Left cardiac atrium (tissue), 4 donors: Measurements from ENCODE around the gene MBD3L3. TPM values are rescaled to one million over a fixed set of nuclear protein-coding genes. Genes with fewer than 3 reads are reported as not detected.
"Not testable (repeated sequence)": the region's sequence is repeated elsewhere in the genome, so short reads cannot be mapped to it uniquely, and the experiment has no call there.

Experiments
- ATAC-seq, 2 donors: fragments of 200-7000 bp; cut with Tn5 transposase; one replicate each; pipeline ENCODE4 v1.9.1; 2020; ENCODE audit warnings: mild to moderate bottlenecking in 2 of 2, moderate library complexity in 2 of 2
- DNase-seq: peaks from one replicate; pipeline ENCODE4 v3.0.0-alpha.2; 2020
- intact Hi-C, 2 donors: fragments of 100-400 bp; cut with DNase I; formaldehyde crosslinking; loops; one replicate each; pipeline versions ENCODE4 v1.14.1 to v1.15.1; 2022 to 2023
- long read RNA-seq: library from polyadenylated mRNA; unstranded; transcript quantifications from one replicate; pipeline ENCODE4 v2.0.0, GENCODE V29; 2021
- total RNA-seq, 2 donors: library from RNA; stranded (reverse); fragmentation: NEBNext Ultra II Directional; extraction: Animal tissue kit (Norgen Biotek cat#: 25700); gene quantifications; one replicate each; pipeline ENCODE4 v1.2.1, GENCODE V29; 2021
- donor health status: DM: no; HTN: yes; CAD: no.
- donor health status: DM: no; HTN: yes; CAD: no; lungs with severe emphysema.
- donor health status: DM: yes; HTN: yes; CAD: no.
- donor health status: Dilated cardiomyopathy.

Gene MBD3L3
- not detected for total RNA-seq
- long read RNA-seq, result 0 reads

DNA sequence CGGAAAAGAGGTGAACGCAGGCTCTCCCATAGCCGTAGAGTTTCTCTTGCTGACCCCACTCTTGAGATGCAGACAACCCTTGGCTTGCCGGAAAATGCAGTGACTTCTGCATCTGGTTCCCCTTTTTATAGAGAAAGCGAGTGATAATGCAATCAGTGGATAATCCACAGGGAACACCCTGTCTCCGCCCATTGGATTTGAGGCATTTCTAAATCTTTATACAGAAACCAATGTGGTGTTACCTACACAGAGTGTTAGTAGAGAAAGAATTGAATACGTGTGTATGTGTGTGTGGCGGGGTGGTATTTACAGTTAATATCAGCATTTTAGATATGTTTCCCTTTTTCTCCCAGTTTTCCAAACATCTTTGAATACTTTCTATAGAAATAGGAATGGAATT, at the start of gene MBD3L3:
TSS of gene MBD3L3 (minus strand) at position 101 of the 400 bp plus-strand sequence. CDS start at position 30, 71 bp downstream.
- ATAC-seq, intact Hi-C loops, DNase-seq: not testable (repeated sequence)

DNA sequence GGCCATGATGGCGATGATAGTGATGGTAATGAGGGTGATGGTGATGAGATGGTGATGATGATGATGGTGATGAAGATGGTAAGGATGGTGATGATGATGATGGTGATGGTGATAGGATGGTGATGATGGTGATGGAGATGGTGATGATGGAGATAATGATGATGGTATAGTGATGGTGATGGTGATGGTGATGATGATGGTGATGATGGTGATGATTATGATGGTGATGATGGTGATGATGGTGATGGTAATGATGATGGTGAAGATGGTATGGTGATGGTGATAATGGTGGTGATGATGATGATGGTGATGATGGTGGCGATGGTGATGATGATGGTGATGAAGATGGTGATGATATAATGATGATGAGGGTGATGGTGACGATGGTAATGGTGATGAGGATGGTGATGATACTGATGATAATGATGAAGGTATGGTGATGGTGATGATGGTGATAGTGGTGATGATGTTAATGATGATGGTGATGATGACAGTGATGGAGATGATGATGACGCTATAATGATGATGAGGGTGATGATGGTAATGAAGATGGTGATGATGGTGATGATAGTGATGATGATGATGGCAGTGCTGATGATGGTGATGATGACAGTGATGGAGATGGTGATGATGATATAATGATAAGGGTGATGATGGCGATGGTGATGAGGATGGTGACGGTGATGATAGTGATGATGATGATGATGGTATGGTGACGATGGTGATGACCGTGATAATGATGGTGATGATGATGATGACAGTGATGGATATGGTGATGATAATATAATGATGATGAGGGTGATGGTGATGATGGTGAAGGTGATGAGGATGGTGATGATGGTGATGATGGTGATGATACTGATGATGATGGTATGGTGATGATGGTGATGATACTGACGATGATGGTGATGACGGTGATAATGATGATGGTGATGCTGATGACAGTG, 48.5 kb upstream of the MBD3L3 start:
- intact Hi-C loops, result loop anchor here in 1 of 2 donors (10.0 kb wide), 1 partner anchor 698 kb away; no protein-coding TSS in a partner anchor
- no peak for DNase-seq
- no peak for ATAC-seq

DNA sequence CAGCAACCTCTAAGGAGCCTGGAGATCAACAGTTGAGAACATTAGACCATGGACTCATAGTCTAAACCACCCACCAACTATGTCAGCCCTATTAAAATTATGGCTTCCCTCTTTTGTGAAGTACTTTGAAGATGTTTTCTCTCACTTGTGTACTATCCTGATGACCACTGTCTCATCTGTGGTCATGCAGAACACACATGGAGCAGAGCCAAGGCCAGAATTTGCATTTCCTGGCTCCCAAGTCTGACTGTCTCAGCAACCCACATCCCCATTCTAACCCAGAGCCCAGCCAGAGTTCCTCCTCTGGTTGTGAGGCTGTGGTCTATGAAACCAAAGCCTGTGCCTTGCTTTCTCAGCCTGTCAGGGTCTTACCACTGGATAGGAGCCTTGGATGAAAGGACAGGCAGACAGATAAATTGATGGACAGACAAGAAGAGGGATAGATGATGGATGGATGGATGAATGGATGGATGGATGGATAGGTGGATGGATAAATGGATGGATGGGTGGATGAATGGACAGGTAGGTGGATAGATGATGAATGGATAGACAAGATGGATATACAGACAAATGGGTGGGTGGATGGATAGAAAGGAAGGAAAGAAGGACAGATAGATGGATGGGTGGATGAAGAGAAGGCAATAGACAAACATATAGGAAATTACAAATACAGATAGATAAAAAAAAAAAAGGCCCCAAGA, 46.4 kb upstream of the MBD3L3 start:
- DNase-seq (no peak), ATAC-seq (peak in 1 of 2 donors; percentile 21)
- intact Hi-C loops, result loop anchor here in 1 of 2 donors (10.0 kb wide), 1 partner anchor 700 kb away; no protein-coding TSS in a partner anchor

DNA sequence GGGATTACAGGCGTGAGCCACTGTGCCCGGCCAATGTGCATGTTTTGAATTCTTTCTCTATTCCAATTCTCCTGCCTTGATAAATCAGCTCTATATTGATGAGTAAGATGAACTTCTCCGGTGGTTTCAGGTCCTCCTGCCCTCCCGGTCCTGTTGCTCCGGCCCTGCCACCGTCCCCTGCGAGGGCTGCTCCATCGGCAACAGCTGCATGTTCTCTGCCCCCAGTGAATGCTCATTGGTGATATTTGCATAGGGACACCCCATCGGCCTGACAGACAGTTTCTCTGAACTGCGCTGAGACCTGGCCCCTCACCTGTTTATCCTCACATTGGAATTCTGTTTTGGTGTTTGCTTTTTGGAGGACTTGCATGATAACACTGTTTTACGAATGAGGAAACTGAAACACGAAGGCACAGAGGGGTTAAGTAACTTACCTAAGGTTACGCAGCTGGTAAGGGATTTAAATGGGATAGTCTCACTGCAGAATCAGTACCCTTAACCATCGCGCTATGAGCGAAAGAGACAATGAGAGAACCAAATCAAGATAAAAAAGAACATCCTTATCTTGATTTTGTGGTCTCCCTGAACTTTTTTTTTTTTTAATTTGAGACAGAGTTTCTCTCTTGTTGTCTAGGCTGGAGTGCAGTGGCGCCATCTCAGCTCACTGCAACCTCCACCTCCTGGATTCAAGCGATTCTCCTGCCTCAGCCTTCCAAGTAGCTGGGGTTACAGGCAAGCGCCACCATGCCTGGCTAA, 43.2 kb upstream of the MBD3L3 start:
- ATAC-seq, result no peak
- DNase-seq, result no peak
- intact Hi-C loops, result loop anchor here in 1 of 2 donors (2.0 to 10.0 kb wide), 2 partner anchors 239 to 703 kb away; no protein-coding TSS in a partner anchor

DNA sequence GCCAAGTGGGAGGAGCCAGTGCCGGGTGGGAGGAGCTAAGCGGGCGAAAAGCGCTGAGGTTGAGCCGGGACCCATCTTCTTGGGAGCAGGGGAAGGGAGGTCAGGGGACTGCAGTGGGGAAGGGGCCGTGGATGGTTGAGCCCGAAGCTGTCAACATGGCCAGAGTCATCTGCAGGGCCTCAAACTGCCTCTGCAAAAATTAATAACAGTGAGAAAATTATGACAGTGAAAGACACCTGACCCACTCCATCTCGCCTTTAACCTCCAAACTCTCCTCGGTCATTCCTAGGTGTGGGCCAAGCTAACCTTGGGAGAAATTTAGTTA, 41.1 kb upstream of the MBD3L3 start:
- DNase-seq (no peak), ATAC-seq (no peak)
- intact Hi-C loops, result no loop called here

DNA sequence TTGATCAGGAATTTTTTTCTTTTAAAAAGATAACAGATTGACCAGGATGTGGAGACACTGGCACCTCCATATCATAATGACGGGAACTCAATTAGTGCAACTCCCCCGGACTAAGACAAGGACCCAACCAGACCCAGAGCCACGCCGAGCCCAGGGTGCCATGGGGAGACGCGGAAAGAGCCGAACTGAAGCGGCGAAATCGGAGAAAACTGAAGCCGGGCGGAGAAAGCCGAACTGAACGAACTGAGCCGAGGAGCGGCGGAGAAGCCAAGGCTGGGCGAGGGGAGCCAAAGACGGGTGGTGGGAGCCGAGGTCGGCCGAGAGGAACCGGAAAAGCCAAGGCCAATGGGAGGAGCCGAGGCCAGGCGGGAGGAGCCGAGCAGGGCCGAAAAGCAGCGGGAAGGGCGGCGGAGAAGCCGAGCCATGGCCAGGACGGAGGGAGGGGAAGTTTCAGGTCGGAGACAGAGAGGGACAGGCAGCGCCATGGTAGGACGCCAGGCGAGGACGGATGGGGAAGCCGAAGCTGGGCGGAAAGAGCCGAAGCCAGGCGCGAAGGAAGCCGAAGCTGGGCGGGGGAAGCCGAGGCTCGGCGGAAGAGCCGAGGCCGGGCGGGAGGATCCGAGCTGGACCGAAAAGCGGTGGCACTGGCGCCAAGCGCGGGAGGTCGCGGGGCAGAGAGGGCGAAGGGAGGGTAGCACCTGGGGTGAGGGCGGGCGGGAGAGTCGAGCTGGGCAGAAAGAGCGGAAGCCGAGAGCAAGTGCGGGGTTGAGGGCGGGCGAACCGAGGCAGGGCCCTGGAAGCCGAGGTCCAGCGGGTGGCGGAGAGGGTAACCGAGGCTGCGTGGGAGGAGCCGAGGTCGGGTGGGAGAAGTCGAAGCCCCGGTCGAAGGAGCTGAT, 40.5 kb upstream of the MBD3L3 start:
- intact Hi-C loops, result no loop called here
- DNase-seq, result peak; percentile 93
- peak; percentile 96 to 97 for ATAC-seq

DNA sequence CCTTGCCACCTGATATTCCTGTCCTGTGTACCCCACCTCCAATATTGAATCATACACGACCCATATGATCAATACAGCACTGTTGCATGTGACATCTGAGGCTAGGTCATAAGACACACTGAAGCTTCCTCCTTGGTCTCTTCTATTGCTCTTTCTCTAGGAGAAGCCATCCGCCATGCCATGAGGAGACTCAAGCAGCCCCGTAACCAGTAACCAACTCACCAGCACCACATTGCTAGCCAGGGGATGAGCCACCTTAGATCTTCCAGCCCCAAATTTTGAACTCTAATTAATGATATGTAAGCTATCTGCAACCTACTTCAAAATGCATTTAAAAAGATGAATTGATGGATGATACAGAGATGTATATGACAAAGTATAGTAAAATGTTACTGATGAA, 39.6 kb upstream of the MBD3L3 start:
- no peak for ATAC-seq
- intact Hi-C loops, result no loop called here
- no peak for DNase-seq

DNA sequence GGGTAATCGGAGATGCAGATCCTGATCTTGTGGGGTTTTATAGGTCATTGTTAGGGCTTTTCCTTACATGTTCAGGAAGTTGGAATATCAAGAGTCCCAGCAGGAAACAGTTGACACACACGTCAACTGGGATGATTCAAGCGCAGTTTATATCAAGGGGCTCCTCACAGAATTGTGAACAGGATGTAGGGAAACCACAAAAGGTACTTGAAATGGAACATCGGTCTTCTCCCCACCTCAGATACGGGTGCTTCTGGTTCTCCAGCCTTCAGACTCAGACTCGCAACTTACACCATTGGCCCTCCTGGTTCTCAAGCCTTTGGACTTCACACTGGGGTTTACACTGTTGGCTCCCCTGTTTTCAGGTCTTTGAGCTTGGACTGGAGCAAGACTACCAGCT, 30.5 kb upstream of the MBD3L3 start:
- intact Hi-C loops, result no loop called here
- ATAC-seq, result no peak

DNA sequence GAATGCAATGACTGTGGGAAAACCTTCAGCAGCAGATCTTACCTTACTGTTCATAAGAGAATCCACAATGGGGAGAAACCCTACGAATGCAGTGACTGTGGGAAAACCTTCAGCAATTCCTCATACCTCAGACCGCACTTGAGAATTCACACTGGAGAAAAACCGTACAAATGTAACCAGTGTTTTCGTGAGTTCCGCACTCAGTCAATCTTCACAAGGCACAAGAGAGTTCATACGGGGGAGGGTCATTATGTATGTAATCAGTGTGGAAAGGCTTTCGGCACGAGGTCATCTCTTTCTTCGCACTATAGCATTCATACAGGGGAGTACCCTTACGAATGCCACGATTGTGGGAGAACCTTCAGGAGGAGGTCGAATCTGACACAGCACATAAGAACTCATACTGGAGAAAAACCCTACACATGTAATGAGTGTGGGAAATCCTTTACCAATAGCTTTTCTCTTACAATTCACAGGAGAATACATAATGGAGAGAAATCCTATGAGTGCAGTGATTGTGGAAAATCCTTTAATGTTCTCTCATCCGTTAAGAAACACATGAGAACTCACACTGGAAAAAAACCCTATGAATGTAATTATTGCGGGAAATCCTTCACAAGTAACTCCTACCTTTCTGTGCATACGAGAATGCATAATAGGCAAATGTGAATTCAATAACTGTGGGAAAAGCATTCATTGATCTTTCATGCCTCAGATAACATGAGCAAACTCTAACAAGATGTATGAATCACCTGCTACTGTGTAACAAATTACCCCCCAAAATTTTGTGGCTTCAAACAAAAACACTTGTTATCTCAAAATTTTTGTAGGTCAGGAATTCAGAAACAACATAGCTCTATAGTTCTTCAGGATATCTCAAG, 24.8 kb upstream of the MBD3L3 start:
- DNase-seq (no peak), ATAC-seq (no peak)
- intact Hi-C loops, result no loop called here

More for the DNA sequence above, 30.5 kb upstream of the MBD3L3 start:
- DNase-seq, result no peak

DNA sequence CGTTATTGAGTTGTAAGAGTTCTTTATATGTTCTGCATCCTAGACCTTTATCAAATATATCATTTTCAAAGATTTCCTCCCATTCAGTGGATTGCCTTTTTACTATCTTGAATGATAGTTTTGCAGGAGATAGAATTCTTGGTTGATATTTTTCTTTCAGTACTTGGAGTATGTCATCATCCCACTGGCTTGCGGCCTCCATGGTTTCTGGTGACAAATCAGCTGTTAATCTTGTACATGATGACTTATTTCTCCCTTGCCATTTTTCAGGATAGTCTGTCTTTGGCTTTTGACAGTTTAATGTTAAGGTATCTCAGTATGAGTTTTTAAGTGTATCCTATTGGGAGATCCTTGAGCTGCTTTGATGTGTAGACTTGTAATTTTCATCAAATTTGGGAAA, 19.5 kb upstream of the MBD3L3 start:
- no peak for ATAC-seq
- DNase-seq, result no peak
- intact Hi-C loops, result no loop called here

DNA sequence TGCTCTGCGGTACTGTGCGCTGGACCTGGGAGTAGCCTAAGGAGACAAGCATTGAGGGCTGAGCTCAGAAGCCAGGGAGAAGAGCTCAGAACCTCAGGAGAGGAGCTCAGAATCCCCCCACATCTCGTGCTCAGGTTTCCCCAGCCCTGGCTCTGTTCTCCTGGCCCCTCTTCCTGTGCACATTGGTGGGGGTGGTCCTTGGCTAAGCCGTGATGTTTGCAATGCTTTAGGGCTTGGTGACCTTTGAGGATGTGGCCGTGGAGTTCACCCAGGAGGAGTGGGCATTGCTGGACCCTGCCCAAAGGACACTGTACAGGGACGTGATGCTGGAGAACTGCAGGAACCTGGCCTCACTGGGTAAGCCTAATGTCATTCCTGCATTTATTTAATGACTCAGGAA, 17.7 kb upstream of the MBD3L3 start:
- DNase-seq (no peak), ATAC-seq (no peak)
- intact Hi-C loops, result no loop called here

DNA sequence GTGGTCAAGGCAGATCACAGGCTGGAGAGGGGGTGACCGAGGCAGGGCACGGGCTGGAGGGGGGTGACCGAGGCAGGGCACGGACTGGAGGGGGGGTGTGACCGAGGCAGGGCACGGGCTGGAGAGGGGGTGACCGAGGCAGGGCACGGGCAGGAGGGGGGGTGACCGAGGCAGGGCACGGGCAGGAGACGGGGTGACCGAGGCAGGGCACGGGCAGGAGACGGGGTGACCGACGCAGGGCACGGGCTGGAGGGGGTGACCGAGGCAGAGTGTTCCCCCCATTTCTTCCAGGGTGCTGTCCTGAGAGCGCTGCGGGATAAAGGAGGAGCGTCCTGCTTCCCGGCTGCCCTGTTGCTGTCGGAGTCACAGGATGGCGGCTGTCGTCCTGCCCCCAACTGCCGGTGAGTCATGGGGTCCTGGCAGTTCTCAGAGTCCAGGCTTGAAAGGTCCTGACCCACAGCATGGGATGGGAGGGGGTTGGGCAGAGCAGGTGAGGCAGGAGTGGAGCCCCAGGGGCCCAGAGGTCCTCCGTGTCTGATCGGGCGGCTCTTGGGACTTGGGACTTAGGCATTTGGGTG, 16.3 kb upstream of the MBD3L3 start:
- ATAC-seq, result no peak
- intact Hi-C loops, result no loop called here
- DNase-seq, result no peak

DNA sequence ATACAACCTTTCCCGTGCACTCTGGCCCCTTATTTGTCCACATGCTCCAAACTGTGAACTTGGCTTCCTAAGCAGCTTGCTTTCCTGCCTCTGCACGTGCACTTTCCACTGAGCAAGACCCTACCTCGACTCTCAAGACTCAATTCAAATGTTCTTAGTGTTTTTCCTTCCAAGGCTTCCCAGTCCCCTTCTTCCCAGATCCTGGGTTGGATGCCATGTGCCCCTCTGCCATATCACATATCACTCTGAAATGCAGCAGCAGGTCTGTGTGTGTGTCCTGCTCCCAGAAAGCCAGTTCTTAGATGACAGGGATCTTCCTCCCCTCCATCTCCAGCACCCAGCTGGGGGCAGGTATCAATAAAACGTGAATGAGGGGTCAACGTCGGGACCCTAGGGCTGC, 14.1 kb upstream of the MBD3L3 start:
- DNase-seq, result no peak
- no peak for ATAC-seq
- intact Hi-C loops, result no loop called here

DNA sequence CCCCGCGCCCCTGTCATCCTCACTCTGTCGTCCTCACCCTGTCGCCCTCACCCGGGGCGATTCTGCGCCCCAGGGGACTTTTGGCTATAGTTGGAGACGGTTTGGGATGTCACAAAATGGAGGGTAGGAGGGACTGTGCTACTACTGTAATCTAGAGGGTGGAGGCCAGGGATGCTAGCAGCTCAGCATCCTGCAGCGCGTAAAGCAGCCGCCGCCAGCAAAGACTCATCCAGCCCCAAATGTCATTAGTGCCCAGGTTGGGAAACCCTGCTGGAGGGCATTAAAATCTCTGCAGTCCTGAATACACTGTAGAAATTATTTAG, 11.4 kb upstream of the MBD3L3 start:
- DNase-seq, result no peak
- ATAC-seq, result peak in 1 of 2 donors; percentile 6
- intact Hi-C loops, result no loop called here

DNA sequence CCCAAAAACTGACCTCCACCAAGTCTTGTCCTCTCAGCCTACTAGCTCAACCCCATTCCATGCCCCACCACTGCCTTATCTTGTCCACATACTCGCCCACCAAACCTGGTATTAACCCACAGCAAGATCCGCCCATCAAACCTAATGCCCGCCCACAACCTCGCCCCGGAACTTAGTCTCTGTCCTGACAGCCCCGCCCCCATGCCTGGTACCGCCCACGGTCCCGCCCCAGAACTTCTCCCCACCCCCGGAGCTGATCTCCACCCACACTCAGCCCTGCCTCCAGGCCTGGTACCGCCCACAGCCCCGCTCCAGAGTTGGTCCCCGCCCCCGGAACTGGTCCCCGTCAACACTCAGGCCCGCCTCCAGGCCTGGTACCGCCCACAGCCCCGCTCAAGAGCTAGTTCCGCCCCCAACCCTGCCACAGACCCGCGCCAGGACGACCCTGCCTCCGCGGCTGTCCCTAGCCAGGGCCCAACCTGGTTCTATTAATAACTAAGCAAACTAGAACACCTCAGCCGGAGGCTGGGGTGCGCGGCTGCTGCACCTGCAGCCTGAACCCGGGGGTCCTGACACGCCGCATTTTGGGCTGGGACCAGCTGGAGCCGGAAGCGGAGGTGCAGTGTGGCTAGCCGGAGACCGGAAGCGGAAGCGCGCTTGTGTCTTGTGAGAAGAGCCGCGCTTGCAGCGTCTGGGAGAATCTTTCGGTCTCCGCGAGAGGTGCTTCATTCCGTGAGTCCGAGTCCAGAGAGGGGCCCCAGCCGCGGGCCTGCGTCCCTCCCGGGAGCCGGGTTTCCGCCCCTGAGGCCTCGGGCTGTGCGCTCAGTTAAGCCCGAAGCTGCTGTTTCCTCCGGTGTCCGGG, 10.8 kb upstream of the MBD3L3 start, which contains the start of gene ZNF557:
TSS of gene ZNF557 (plus strand) at position 662 of the 862 bp plus-strand sequence. CDS start 5,372 bp downstream, outside the sequence.
- intact Hi-C loops, result no loop called here
- ATAC-seq (peak; percentile 100), DNase-seq (peak; percentile 100)

DNA sequence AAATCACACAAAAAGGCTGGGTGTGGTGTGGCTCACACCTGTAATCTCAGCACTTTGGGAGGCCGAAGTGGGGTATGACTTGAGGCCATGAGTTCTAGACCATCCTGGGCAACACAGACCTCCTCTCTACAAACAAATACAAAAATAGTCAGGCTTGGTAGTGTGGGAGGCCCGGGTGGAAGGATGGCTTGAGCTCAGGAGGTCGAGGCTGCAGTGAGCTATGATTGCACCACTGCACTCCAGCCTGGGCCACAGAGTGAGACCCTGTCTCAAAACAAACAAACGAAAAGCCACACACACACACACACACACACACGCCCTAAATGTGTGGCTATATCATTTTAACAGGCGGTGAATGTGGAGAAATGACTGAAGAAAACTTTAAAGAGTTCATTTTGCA, 10.1 kb upstream of the MBD3L3 start:
- intact Hi-C loops, result no loop called here
- DNase-seq (no peak), ATAC-seq (no peak)
